ENCODE results near the gene PGAM2. TPM values are rescaled to one million over a fixed set of nuclear protein-coding genes. Genes with fewer than 3 reads are reported as not detected.

Gene PGAM2
- total RNA-seq, 4 donors from 2014 or later, result not detected

GRCh38 chr7:44076101-44076895 is 10.9 kb upstream of the PGAM2 start:
- ATAC-seq (ENCODE audit: low FRiP score) (no peak), DNase-seq (ENCODE audit: low spot score) (no peak)
- TF ChIP-seq CTCF (IDR thresholded peaks at IDR 0.05), result no peak

- TF ChIP-seq CTCF (IDR thresholded peaks at IDR 0.05), result no peak
- DNase-seq (ENCODE audit: low spot score) (no peak), ATAC-seq (ENCODE audit: low FRiP score) (no peak)
These were observed 10.1 kb upstream of the PGAM2 start for GRCh38 chr7:44075296-44076075.

GRCh38 chr7:44074349-44074695 is 9.0 kb upstream of the PGAM2 start:
- TF ChIP-seq CTCF (IDR thresholded peaks at IDR 0.05), result no peak
- ATAC-seq (ENCODE audit: low FRiP score) (peak; percentile 22), DNase-seq (ENCODE audit: low spot score) (no peak)

- no peak for TF ChIP-seq CTCF (IDR thresholded peaks at IDR 0.05)
- DNase-seq (ENCODE audit: low spot score) (no peak), ATAC-seq (ENCODE audit: low FRiP score) (peak; percentile 31)
These were observed 8.4 kb upstream of the PGAM2 start for GRCh38 chr7:44073664-44074348.

GRCh38 chr7:44072364-44073231 is 7.2 kb upstream of the PGAM2 start:
- peak in 1 of 3 donors; percentile 33 for TF ChIP-seq CTCF (IDR thresholded peaks at IDR 0.05)
- peak; percentile 90 for DNase-seq (ENCODE audit: low spot score)
- ATAC-seq (ENCODE audit: low FRiP score), result peak; percentile 77

GRCh38 chr7:44071726-44072363 is 6.5 kb upstream of the PGAM2 start:
- DNase-seq (ENCODE audit: low spot score) (no peak), ATAC-seq (ENCODE audit: low FRiP score) (no peak)
- no peak for TF ChIP-seq CTCF (IDR thresholded peaks at IDR 0.05)

Data from omental fat pad (tissue), 4 donors.